ENCODE measurements around the gene NKIRAS1.
A peak's percentile ranks its signal among the peaks of the same experiment; 100 is the strongest.

NKIRAS1 gene

GRCh38 chr3:23948761-23949160 lies 32.0 kb upstream of the NKIRAS1 start:
- Histone ChIP-seq H3K27me3 (ENCODE audit: insufficient read depth, low read length, poor library complexity) (peaks cover 12% of the 10 kb centered on the region), H3K27ac (ENCODE audit: low read length) (no peak overlapping the region), H3K79me2 (ENCODE audit: insufficient read depth, low read length) (peaks cover 29% of the 10 kb centered on the region), H3K36me3 (ENCODE audit: insufficient read depth, low read length) (no peaks in the 10 kb centered on the region), H3K9me3 (ENCODE audit: insufficient read depth, low read length, severe bottlenecking) (no peaks in the 10 kb centered on the region), H2AFZ (ENCODE audit: low read depth, low read length) (no peak overlapping the region), H4K20me1 (ENCODE audit: insufficient read depth, low read length) (peaks cover 58% of the 10 kb centered on the region), H3K4me1 (ENCODE audit: insufficient read depth, low read length) (peaks cover 38% of the 10 kb centered on the region), H3K9ac (ENCODE audit: low read depth, low read length) (no peak overlapping the region), H3K4me2 (ENCODE audit: insufficient read depth, low read length) (no peak overlapping the region), H3K4me3 (ENCODE audit: low read depth in 1 of 2, low read length in 2 of 2) (no peak overlapping the region)
- DNase-seq = no peak
- TF ChIP-seq EZH2 (IDR thresholded peaks at IDR 0.05; ENCODE audit: borderline replicate concordance, low read depth, low read length, severe bottlenecking) (no peak), CTCF (IDR thresholded peaks at IDR 0.05; ENCODE audit: borderline replicate concordance, extremely low read depth, low read length, poor library complexity, severe bottlenecking) (no peak)
- no peak for ATAC-seq (ENCODE audit: insufficient read depth, low read depth)

GRCh38 chr3:23945913-23946687 lies 29.3 kb upstream of the NKIRAS1 start:
- Histone ChIP-seq H3K27ac (ENCODE audit: low read length) (peak overlapping the region; percentile 42), H3K4me2 (ENCODE audit: insufficient read depth, low read length) (peak overlapping the region; percentile 85), H3K9ac (ENCODE audit: low read depth, low read length) (peak overlapping the region; percentile 71), H4K20me1 (ENCODE audit: insufficient read depth, low read length) (peaks cover 37% of the 10 kb centered on the region), H2AFZ (ENCODE audit: low read depth, low read length) (peak overlapping the region; percentile 76), H3K4me3 (ENCODE audit: low read depth in 1 of 2, low read length in 2 of 2) (peak overlapping the region; percentile 43 to 92; a peak in 3 of 4 replicates), H3K36me3 (ENCODE audit: insufficient read depth, low read length) (no peaks in the 10 kb centered on the region), H3K9me3 (ENCODE audit: insufficient read depth, low read length, severe bottlenecking) (no peaks in the 10 kb centered on the region), H3K79me2 (ENCODE audit: insufficient read depth, low read length) (peaks cover 19% of the 10 kb centered on the region; the same call in 1 of the 2 replicates), H3K4me1 (ENCODE audit: insufficient read depth, low read length) (peaks cover 29% of the 10 kb centered on the region), H3K27me3 (ENCODE audit: insufficient read depth, low read length, poor library complexity) (peaks cover 23% of the 10 kb centered on the region)
- ATAC-seq (ENCODE audit: insufficient read depth, low read depth) (peak; percentile 81), DNase-seq (peak; percentile 97)
- TF ChIP-seq CTCF (IDR thresholded peaks at IDR 0.05; ENCODE audit: borderline replicate concordance, extremely low read depth, low read length, poor library complexity, severe bottlenecking) (peak; percentile 12), EZH2 (IDR thresholded peaks at IDR 0.05; ENCODE audit: borderline replicate concordance, low read depth, low read length, severe bottlenecking) (no peak)

- Histone ChIP-seq H3K27ac (ENCODE audit: low read length) (no peak overlapping the region), H3K4me1 (ENCODE audit: insufficient read depth, low read length) (peaks cover 29% of the 10 kb centered on the region), H3K27me3 (ENCODE audit: insufficient read depth, low read length, poor library complexity) (peaks cover 23% of the 10 kb centered on the region), H3K4me2 (ENCODE audit: insufficient read depth, low read length) (peak overlapping the region; percentile 85), H4K20me1 (ENCODE audit: insufficient read depth, low read length) (peaks cover 36% of the 10 kb centered on the region), H3K36me3 (ENCODE audit: insufficient read depth, low read length) (no peaks in the 10 kb centered on the region), H3K9me3 (ENCODE audit: insufficient read depth, low read length, severe bottlenecking) (no peaks in the 10 kb centered on the region), H3K4me3 (ENCODE audit: low read depth in 1 of 2, low read length in 2 of 2) (peak overlapping the region in 1 of 2 experiments; percentile 92; a peak in 2 of 4 replicates), H2AFZ (ENCODE audit: low read depth, low read length) (no peak overlapping the region), H3K79me2 (ENCODE audit: insufficient read depth, low read length) (peaks cover 18% of the 10 kb centered on the region; the same call in 1 of the 2 replicates), H3K9ac (ENCODE audit: low read depth, low read length) (peak overlapping the region; percentile 71)
- no peak for DNase-seq
- no peak for ATAC-seq (ENCODE audit: insufficient read depth, low read depth)
- TF ChIP-seq CTCF (IDR thresholded peaks at IDR 0.05; ENCODE audit: borderline replicate concordance, extremely low read depth, low read length, poor library complexity, severe bottlenecking) (no peak), EZH2 (IDR thresholded peaks at IDR 0.05; ENCODE audit: borderline replicate concordance, low read depth, low read length, severe bottlenecking) (no peak)
These were observed 28.8 kb upstream of the NKIRAS1 start for GRCh38 chr3:23945663-23945912.
